Activated CD4-positive, alpha-beta T cell treated with anti-CD3 and anti-CD28 coated beads for 24 hours (primary cell): Measurements from ENCODE around the gene ASS1.

Source experiments
- DNase-seq, 2 donors: peaks; one replicate each; pipeline ENCODE4 v3.0.0-alpha.2; 2020; ENCODE audit warnings: low read depth in 2 of 2

The ASS1 gene

DNA sequence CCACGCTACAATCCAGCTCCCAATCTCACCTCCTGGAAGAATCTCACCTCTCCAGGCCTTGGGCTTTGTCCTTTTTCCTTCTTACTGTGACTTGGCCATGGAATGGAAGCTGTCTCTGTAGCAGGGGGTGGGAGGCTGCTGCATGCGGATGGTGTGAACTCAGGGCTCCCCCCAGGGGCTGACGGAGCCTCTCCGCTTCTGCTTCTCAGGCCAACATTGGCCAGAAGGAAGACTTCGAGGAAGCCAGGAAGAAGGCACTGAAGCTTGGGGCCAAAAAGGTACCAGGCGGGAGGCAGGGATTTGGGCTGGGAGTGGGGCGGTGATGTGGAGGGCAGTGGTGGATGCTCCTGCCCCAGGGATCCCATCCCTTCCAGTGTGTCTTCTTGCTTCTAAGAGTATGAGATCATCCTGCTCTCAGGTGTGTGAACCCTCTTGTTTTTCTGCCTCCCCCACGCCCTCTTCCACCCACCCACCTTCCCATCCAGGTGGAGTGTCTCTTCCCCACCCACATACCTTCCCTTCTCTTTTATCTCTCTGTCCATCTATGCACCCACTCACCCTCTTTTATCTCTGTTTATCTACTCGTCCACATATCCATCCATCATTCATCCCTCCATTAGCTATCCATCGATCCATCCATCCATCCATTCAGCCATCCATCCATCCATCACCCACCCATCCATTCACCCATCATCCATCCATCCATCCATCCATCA is 9.5 kb downstream of the ASS1 start:
- DNase-seq = no peak

DNA sequence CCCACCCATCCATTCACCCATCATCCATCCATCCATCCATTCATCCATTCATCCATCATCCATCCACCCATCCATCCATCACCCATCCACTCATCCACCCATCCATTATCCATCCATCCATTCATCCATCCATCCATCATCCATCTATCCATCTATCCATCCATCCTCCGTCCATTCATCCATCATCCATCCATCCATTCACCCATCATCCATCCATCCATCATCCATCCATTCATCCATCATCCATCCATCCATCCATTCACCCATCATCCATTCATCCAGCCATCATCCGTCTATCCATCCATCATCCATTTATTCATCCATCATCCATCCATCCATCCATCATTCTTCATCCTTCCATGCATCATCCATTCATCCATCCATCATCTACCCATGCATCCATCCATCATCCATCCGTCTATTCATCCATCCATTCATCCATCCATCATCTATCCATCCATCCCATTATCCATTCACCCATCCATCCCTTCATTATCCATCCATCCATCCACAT is 10.1 kb downstream of the ASS1 start:
- no peak for DNase-seq

DNA sequence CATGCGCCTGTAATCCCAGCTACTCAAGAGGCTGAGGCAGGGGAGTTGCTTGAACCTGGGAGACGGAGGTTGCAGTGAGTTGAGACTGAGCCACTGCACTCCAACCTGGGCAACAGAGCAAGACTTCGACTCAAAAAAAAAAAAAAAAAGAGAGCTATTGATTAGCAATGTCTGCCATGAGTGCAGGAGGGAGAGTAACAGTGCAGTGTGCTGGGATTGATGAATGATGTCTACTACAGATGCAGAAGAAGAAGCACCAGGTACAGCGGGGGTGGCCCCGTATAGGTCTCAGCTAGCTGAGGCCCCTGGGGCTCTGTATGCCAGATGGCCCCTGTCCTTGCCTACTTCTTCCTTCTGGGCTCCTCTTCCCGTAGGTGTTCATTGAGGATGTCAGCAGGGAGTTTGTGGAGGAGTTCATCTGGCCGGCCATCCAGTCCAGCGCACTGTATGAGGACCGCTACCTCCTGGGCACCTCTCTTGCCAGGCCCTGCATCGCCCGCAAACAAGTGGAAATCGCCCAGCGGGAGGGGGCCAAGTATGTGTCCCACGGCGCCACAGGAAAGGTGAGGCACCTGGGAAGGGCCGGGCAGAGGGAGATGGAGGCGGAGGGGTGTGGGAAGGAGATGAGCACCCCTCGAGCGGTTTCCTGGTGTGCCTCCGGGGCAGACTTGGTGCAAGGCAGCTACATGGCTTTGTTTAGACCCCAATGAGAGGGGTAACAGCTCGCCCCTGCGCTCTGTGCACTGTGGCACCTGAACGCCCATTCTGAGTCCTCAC is 13.5 kb downstream of the ASS1 start:
- no peak for DNase-seq

DNA sequence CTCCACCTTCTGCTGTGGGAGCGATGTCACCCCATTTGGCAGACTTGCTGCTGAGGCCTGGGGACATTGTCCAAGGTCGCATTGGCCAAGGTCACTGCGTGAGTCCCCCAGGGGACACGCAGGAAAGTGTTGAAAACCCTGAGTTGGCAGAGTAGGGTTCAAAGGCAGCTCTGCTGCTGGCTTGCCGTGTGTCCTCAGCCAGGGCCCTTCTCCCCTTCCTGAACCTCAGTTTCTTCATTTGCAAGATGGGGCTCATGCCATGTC is 14.0 kb downstream of the ASS1 start:
- DNase-seq = no peak

DNA sequence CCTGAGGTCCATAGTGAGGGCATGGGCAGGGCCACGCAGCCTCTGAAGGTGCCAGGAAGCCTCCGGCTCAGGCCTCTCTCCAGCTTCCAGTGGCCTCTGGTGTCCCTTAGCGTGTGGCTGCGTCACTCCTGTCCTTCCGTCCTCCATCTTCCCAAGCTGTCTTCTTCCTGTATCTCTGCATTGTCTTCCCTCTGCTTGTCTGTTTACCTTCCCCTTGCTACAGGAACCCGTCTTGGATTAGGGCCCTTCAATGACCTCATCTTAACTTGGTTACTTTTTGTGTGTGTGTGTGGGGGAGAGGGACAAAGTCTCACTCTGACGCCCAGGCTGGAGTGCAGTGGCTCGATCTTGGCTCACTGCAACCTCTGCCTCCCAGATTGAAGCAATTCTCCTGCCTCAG is 14.4 kb downstream of the ASS1 start:
- no peak for DNase-seq

DNA sequence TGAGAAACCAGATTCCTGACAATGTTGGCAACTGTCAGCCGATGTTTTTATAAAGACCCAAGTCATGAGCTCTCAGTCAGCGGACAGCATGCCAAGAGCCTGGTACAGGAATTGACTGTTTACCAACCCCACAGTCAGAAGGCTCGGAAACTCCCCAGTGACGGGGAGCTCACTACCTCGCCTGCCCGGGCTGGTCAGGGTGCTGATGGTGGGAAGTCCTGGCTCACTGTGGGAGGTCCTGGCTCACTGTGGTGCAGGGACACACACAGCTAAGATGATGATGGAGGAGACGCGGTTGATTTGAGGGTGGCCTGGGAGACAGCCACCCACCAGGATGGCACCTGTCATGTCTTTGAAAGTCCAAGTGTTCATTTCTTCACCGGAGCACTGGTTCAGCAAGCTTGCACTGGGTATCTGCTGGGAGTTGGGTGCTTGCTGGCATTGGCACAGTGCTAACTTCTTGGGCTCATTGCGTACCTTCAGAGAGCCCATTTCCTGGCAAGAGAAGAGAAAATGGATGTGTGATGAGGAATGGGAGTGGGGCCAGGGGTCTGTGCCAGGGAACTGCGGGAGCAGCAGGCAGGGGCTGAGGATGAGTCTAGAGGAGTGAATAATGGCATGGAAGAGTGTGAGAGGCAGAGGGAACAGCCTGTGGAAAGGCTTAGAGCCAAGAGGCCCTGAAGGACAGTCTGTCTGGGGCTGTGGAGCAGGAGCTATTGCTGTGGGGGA is 15.3 kb downstream of the ASS1 start:
- DNase-seq = no peak

DNA sequence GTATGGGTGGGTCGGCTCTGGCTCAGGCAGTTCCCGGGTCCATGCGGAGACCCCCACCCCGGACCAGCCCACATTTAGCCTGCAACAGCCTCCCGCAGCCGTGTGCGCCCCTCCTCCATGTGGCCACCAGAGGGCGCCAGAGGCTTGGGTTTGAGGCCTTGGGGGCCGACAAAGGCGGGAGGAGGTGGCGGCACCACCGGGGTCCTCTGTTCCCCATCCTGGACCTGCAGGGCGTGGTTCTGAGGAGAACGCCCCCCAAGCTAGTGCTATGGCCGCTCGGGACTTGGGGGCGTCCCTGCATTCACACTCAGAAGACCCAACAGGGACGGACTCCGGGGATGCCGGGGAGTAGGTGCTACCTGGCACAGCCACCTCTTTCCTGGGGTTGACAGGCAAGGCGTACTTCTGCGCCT is 16.5 kb downstream of the ASS1 start:
- peak; percentile 61 to 63 for DNase-seq

DNA sequence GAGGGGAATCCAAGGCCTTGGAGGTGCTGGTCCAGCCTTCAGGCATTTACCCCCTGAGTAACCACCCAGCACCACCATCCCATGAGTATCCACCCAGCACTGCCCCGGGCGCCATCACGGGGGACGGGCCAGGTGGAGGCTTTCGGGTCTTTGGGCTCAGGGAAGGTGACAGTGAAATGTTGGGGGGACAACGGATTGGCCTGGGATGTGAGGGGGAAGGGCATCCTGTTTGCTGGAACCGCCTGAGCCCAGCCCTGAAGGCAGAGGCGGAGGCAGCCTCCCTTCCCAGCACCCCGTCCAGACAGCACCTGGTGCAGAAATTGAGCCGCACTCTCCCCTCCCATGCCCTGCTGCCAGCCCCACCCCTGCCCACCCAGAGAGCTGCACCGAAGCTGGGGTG is 17.0 kb downstream of the ASS1 start:
- DNase-seq = no peak

DNA sequence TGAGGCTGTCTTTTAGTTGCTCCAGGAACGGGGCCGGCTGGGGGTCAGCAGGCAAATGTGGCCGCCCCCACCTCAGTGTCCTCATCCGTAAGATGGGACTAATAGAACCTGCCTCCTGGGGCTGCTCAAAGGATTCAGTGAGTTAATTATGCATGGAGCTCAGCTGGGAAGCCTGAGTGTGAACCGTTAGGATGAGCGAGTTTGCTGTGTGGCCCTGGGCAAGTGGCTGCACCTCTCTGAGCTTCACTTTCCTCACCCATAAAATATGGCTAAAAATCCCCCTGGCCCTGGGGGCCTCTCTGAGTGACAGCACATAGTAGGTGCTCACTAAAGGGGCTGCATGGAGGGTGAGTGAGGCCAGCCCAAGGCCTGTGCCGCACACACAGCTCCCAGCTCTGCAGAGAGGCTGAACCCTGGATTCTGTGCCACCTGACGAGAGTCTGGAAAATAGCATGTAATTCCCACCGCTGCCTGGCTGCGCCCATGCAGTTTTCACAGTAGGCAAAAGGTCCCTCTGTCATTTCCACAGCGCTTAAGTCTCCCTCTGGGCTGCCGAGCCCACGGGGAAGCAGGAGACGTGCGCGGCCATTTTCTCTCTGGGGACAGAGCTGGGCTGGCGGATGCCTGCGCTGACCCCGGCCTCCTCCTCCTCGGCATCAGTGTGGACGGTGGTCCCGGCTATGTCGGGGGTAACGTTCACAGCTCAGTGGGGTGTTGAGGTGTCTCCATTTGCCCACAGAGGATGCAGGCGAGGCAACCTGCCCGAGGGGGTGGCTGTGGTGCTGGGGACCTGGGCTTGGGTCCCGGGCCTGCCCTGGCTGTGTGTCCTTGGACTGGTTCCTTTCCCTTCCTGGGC is 18.2 kb downstream of the ASS1 start:
- no peak for DNase-seq

DNA sequence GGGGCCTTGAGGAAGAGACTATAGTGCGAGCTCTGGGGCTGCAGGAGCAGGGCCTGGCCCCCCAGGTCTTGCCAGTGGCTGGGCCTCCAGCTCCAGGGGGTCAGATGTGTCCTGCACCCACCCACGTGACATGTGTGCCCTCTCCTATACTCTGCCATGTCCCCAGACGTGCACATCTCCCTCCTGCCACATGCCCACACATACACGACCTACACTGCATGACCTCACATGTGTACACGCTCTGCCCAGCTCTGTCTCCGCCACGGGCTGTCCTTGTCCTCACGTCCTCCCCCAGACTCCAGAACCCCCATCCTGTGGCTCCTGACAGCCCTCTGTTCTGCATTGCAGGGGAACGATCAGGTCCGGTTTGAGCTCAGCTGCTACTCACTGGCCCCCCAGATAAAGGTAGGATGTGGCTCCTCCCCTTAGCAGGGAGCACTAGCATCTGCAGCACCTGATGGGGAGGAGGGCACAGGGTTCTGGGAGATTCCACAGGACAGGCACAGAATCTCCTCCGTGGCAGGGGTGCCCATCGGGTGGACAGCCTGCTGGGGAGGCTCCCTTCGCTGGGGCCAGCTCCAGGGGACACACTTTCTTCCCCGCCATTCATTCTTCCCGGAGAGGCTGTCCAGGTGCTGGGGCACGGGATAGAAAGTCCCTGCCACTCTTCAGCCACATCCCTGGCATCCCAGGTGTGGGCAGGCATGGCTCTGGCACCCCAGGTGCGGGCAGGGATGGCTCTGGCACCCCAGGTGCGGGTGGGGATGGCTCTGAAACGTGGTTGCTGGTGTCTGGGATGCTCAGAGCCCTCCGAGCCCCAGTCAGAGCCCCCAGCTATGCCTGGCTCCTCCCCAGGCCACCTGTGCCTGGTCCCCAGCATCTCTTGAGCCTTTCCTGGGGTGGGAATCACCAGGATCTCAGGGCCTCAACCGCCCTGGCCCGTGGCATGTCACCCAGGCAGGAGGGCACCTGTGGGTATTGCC is 19.3 kb downstream of the ASS1 start:
- DNase-seq = no peak

DNA sequence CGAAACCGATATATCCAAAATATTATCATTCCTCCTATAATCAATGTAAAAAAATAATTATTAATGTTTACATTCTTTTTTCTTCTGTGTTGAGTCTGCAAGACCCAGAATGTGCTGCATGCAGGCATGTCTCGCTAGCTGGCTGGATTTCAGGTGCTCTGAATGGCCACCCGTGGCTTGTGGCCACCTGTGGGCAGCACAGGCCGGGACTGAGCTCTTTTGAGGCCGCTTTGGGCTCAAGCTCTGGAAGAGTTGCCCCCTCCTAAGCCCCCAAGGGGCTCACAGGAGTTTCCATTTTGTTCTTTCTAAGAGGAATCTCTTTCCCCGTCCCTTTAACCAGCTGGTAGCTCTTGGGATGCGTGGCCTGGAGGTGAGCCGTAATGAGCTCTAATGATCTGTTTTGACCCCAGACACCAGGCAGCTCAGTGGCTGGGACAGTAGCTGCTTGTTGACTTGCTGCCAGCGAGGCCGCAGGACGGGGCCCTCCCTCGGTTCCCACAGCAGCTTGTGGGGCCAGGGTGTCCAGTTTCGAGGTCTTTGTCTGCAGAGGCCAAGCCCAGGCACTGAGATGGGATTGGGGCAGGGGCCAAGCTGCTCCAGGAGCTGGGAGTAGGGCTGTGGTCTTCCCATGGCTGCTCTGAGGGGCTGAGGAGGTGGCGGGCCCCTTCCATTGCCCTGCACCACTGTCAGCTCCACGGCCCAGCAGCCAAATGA is 20.8 kb downstream of the ASS1 start:
- no peak for DNase-seq

DNA sequence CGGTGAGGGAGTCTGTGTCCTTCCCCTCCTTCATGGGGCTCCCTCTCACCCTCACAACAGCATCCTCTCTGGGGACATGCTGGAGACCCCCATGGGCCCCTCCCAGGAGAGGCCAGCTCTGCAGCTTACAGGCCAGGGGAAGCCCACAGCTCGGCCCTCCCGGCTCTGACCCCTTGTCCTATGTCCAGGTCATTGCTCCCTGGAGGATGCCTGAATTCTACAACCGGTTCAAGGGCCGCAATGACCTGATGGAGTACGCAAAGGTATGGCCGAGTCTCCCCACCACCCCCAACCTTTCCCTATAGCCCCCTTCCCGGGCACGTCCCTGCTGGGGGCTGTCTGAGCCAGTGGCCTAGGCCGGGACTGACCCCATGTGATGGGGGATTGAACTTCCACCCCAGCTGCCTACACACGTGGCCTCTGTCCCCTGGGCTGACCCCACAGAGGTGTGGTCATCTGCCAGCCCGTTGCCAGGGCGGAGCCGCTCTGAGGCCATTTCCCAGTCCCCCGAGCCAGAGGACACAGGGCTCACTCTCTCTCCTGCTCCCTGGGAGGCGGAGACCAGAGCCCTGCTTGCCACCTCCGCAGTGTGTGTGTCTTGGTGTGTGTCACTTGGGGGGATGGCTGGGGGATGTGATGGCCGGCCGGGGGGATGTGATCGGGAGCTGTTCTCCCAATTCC is 21.9 kb downstream of the ASS1 start:
- no peak for DNase-seq

DNA sequence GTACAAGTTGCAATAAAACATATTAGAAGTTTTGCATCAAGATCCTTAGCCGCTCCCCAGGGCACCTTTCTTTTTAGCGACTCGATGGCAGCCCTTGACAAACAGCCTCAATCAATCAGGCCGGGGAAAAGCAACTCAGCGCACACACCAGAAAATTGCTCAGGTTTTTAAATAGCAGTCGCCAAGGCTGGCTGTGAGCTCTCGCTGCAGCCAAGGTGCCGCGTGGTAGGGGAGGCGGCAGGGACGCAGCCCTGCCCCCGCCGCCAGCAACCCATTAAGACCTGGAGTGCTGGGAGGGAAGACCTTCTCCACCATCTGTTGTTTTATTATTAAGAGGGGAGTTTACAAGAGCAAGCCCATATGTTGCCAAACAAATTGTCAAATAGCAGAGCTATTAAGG is 22.6 kb downstream of the ASS1 start:
- DNase-seq = no peak

DNA sequence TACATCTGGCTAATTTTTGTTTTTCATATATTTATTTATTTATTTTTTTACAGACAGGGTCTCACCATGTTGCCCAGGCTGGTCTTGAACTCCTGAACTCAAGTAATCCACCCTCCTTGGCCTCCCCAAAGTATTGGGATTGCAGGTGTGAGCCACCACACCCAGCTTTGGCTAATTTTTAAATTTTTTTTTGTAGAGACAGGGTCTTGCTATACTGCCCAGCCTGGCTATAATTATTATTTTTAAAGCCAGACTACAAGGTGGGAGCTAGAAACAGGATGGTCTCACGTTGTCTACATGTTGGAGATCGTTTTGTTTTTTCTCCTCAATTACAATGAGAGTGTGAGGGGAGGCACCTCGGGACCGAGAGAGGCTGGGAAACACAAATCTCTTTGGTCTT is 23.8 kb downstream of the ASS1 start:
- no peak for DNase-seq

DNA sequence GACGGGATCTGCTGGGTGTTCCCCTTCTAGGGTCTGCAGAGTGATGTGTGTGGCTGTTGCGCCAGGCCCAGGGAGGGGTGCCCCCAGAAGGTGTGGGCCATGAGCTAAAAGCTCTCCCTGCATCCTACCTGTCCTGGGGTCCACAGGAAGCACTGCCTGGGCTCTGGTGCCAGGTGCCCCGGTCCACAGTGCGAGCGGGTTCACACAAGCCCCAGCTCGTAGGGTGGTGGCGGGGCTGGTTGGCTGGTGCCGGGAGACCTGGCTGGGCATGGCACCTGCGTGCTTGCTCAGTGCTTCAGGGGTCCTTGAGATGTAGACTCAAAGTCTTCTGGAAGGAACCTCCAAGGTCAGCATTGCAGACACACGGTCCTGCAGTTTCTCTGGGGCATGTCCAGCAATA is 25.5 kb downstream of the ASS1 start:
- no peak for DNase-seq

DNA sequence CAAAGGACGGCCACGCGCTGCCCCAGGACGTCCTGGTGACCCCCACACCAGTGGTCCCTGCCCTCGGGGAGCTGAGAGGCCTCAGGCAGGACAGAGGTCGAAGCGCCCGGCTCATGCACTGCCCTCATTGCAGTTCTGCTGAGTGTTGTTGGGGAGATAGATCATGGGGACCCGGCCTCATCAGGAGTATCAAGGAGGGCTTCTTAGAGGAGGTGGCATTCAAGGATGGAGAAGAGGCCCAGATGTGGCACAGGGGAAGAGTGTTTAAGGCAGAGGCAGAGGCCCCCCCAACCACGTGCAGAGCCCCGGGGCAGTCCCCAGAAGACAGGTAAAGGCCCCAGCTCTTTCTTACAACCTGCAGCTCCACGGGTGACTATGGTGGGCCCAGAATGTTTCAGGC is 26.2 kb downstream of the ASS1 start:
- no peak for DNase-seq

DNA sequence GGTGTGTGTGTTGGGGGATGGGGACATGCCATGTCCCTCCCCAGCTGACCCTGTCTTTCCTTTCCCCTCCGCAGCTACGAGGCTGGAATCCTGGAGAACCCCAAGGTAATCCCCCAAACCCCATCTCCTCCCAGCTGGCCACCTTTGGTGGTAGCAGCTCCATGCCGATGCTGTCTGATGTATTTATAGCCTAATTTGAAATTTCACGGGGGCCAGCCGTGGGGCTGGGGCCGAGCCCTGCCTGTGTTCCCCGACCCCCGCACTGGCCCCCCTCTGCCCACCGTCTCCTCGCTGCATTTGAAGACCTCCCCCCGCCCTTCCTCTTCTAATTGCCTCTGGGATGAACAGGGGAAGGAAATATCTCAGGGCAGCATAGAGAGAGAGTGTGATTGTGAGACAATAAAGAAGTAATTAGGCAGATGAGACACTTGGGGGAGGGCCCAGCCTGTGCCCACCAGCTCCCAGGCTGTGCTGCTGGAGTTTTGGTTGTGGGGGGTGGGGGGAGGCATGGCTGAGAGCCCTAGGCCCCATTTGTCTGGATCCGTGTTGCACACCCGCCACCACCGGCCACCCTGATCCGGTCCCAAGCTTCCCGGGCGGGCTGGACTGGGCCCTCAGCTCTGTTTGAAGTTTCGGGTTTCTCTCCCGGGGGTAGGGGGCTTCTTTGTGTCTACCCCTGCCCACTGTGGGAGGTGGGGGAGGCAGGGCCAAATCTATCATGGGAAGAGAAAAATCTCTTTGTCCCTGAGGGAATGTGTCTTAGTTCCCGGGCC is 26.8 kb downstream of the ASS1 start:
- DNase-seq = no peak

DNA sequence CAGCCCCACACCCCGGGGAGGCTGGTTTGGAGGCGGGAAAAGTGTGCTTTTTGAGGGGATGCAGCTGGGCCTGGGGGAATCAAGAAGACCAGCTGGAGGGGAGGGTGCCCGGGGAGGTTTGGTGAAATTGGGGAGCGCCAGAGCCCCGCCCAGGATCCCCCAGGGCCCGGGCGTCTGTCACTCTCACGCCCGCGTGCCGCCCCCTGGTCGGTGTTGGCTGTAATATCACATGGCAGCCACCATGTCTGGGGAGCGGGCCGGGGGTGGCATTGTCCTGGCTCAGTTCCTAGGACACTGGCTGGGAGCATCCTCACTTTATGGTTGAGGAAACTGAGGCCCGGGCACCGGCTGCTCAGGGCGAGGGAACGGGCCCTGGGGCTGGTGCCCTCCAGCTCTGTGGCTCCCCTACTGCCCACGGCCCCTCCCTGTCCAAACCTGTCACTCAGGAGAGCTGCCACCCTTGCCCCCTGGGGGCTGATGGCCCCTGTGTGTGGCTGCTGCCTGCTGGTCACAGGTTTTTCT is 27.5 kb downstream of the ASS1 start:
- no peak for DNase-seq
